HepG2 (cell line): ENCODE measurements around the gene SYNC. TPM values are rescaled to one million over a fixed set of nuclear protein-coding genes. Genes with fewer than 3 reads are reported as not detected.

ENCODE experiments used
- ATAC-seq: fragments of 200-7000 bp; cut with Tn5 transposase; 3 replicates; pipeline ENCODE4 v1.9.1; 2020; ENCODE audit warnings: mild to moderate bottlenecking, moderate library complexity
- BruUV-seq: library from RNA; stranded (reverse); fragments of 400-500 nt; replicated peaks from 2 replicates; lab custom pipeline; 2021; lab: Mats Ljungman, UMichigan
- CTCF ChIA-PET: fragments of 300-600 bp; formaldehyde crosslinking; extraction: SDS; loops from one replicate; lab custom pipeline; 2021; ENCODE audit warnings: low total read pairs, inconsistent platforms, low intra/inter-chr PET ratio; lab: Yijun Ruan, JAX
- POLR2A ChIA-PET: fragments of 350-600 bp; sonication (Branson Sonifier 250); formaldehyde crosslinking; loops from one replicate; lab custom pipeline; 2020; ENCODE audit warnings: antibody characterized with exemption, inconsistent platforms; lab: Yijun Ruan, JAX
- DNase-seq: peaks from one replicate; pipeline ENCODE4 v3.0.0-alpha.2; 2015; ENCODE audit warnings: low spot score
- FAIRE-seq: peaks from 3 replicates; lab custom pipeline; 2011; peaks lifted over from hg19 to GRCh38; lab: Jason Lieb, UNC
- H2AFZ ChIP-seq: one replicate; pipeline ENCODE4 v1.6.1; 2011; ENCODE audit warnings: low read length, inconsistent platforms
- H3K27ac ChIP-seq: fragments of 300-600 bp; 3 replicates; pipeline ENCODE4 v1.8.0; 2011; ENCODE audit warnings: mixed run types, mild to moderate bottlenecking, mixed read lengths, low read length, inconsistent platforms; ENCODE audit not compliant: insufficient read depth; ENCODE audit errors: extremely low read length
- H3K27me3 ChIP-seq, 2 experiments: fragments of 200-600 bp in 1 of 2; 2 replicates in 1 of 2; 3 replicates in 1 of 2; pipeline versions ENCODE4 v1.6.0 to v1.8.0; 2011; ENCODE audit warnings: low read length in 2 of 2, mild to moderate bottlenecking in 2 of 2, moderate library complexity in 2 of 2, inconsistent platforms in 1 of 2; ENCODE audit not compliant: insufficient read depth in 2 of 2, control insufficient read depth in 1 of 2
- H3K36me3 ChIP-seq, 2 experiments: fragments of 200-600 bp in 1 of 2; replicated peaks in 1 of 2; 2 replicates in 1 of 2; 3 replicates in 1 of 2; pipeline versions ENCODE4 v1.5.1 to v1.8.0; 2011; ENCODE audit warnings: low read length in 2 of 2, inconsistent platforms in 1 of 2; ENCODE audit not compliant: insufficient read depth in 2 of 2, control insufficient read depth in 1 of 2
- H3K4me1 ChIP-seq: 2 replicates; pipeline ENCODE4 v1.5.1; 2012; ENCODE audit warnings: low read length, inconsistent platforms; ENCODE audit not compliant: insufficient read depth
- H3K4me2 ChIP-seq: 2 replicates; pipeline ENCODE4 v1.6.0; 2011; ENCODE audit warnings: low read depth, low read length, inconsistent platforms
- H3K4me3 ChIP-seq, 3 experiments: fragments of 200-600 bp in 1 of 3; sonication (generic), shearing (Covaris generic) in 1 of 3; replicated peaks in 1 of 3; 2 replicates each; pipeline ENCODE4 v1.5.1; 2011 to 2016; ENCODE audit warnings: low read length in 3 of 3, inconsistent platforms in 2 of 3, low read depth in 2 of 3, mild to moderate bottlenecking in 2 of 3, control low read depth in 1 of 3, mixed read lengths in 1 of 3; ENCODE audit not compliant: insufficient read depth in 1 of 3
- H3K79me2 ChIP-seq: one replicate; pipeline ENCODE4 v1.6.1; 2011; ENCODE audit warnings: low read length, inconsistent platforms; ENCODE audit not compliant: insufficient read depth
- H3K9ac ChIP-seq: 2 replicates; pipeline ENCODE4 v1.6.0; 2011; ENCODE audit warnings: mild to moderate bottlenecking, low read depth, low read length, inconsistent platforms; ENCODE audit not compliant: insufficient read depth
- H3K9me3 ChIP-seq: 2 replicates; pipeline ENCODE4 v1.5.1; 2012; ENCODE audit warnings: mild to moderate bottlenecking, low read length
- H4K20me1 ChIP-seq: 2 replicates; pipeline ENCODE4 v1.6.0; 2011; ENCODE audit warnings: inconsistent platforms, mild to moderate bottlenecking, low read length, moderate library complexity; ENCODE audit not compliant: insufficient read depth
- ARHGAP35 ChIP-seq: sonication (generic); formaldehyde crosslinking; IDR thresholded peaks from 2 replicates; pipeline ENCODE4 v1.9.0; 2022; ENCODE audit warnings: mild to moderate bottlenecking, inconsistent platforms, moderate library complexity, missing genetic modification reagents, borderline replicate concordance
- EEA1 ChIP-seq: sonication (generic); formaldehyde crosslinking; IDR thresholded peaks from 2 replicates; pipeline ENCODE4 v1.5.1; 2020; ENCODE audit warnings: mild to moderate bottlenecking, missing genetic modification reagents, borderline replicate concordance
- FOXC1 ChIP-seq: sonication (generic); formaldehyde crosslinking; IDR thresholded peaks from 2 replicates; pipeline ENCODE4 v1.8.0; 2022; ENCODE audit warnings: mild to moderate bottlenecking, missing genetic modification reagents, borderline replicate concordance
- HDAC1 ChIP-seq: sonication (generic); formaldehyde crosslinking; IDR thresholded peaks from 2 replicates; pipeline ENCODE4 v1.5.1; 2020; ENCODE audit warnings: mild to moderate bottlenecking, missing genetic modification reagents
- HES4 ChIP-seq: sonication (generic); formaldehyde crosslinking; IDR thresholded peaks from 2 replicates; pipeline ENCODE4 v1.9.0; 2021; ENCODE audit warnings: mild to moderate bottlenecking, missing genetic modification reagents, borderline replicate concordance
- HMG20A ChIP-seq: IDR thresholded peaks from 2 replicates; pipeline ENCODE4 v1.6.1; 2016; ENCODE audit warnings: borderline replicate concordance
- KDM4B ChIP-seq: sonication (generic); formaldehyde crosslinking; IDR thresholded peaks from 2 replicates; pipeline ENCODE4 v1.4.0; 2020; ENCODE audit warnings: missing genetic modification reagents
- KMT2B ChIP-seq: IDR thresholded peaks from 2 replicates; pipeline ENCODE4 v1.6.1; 2016; ENCODE audit warnings: missing genetic modification reagents, missing compliant biosample characterization
- MTF1 ChIP-seq: sonication (generic); formaldehyde crosslinking; IDR thresholded peaks from 2 replicates; pipeline ENCODE4 v1.5.0; 2020; ENCODE audit warnings: missing genetic modification reagents
- MXD4 ChIP-seq: IDR thresholded peaks from 2 replicates; pipeline ENCODE4 v1.6.1; 2016; ENCODE audit warnings: mild to moderate bottlenecking, missing biosample characterization, missing genetic modification reagents
- TCF12 ChIP-seq, 2 experiments: fragments of 450-650 bp in 1 of 2; sonication (generic) in 1 of 2; formaldehyde crosslinking in 1 of 2; IDR thresholded peaks; 2 replicates each; pipeline versions ENCODE4 v1.6.1 to v1.8.0; 2017 to 2022; ENCODE audit warnings: antibody characterized with exemption in 1 of 2, mild to moderate bottlenecking in 1 of 2, missing genetic modification reagents in 1 of 2, moderate library complexity in 1 of 2
- TEAD3 ChIP-seq: optimal IDR thresholded peaks from 2 replicates; pipeline ENCODE3; 2016; ENCODE audit warnings: borderline replicate concordance
- ZBTB7A ChIP-seq: sonication (generic); formaldehyde crosslinking; IDR thresholded peaks from 2 replicates; pipeline ENCODE4 v1.8.0; 2022; ENCODE audit warnings: mild to moderate bottlenecking, missing genetic modification reagents
- ZIK1 ChIP-seq: sonication (generic); formaldehyde crosslinking; IDR thresholded peaks from 2 replicates; pipeline ENCODE4 v1.5.0; 2020; ENCODE audit warnings: mild to moderate bottlenecking, low read depth, missing genetic modification reagents, borderline replicate concordance
- ZNF138 ChIP-seq: sonication (generic); formaldehyde crosslinking; IDR thresholded peaks from 2 replicates; pipeline ENCODE4 v1.5.0; 2020; ENCODE audit warnings: mild to moderate bottlenecking, low read depth, missing genetic modification reagents
- ZNF224 ChIP-seq: sonication (generic); formaldehyde crosslinking; IDR thresholded peaks from 2 replicates; pipeline ENCODE4 v1.5.0; 2020; ENCODE audit warnings: mild to moderate bottlenecking, missing genetic modification reagents
- ZNF33A ChIP-seq: sonication (generic); formaldehyde crosslinking; IDR thresholded peaks from 2 replicates; pipeline ENCODE4 v1.5.1; 2020; ENCODE audit warnings: missing genetic modification reagents, mild to moderate bottlenecking, moderate library complexity, borderline replicate concordance
- ZNF557 ChIP-seq: sonication (generic); formaldehyde crosslinking; IDR thresholded peaks from 2 replicates; pipeline ENCODE4 v1.4.0; 2020; ENCODE audit warnings: missing genetic modification reagents
- WGBS: methylation state at CpG from one replicate; pipeline ENCODE4 v1.1.6; 2017; ENCODE audit warnings: low lambda C conversion rate; 5-methylcytosine and 5-hydroxymethylcytosine counted together
- in situ Hi-C: cut with HindIII; loops from 2 replicates; pipeline ENCODE4 v1.10.0; 2017; ENCODE audit warnings: low pct_unique_long_range_greater_than_20kb; ENCODE audit not compliant: extremely low pct_ligation_motif_present
- intact Hi-C: fragments of 100-400 bp; cut with micrococcal nuclease; formaldehyde crosslinking; loops from one replicate; pipeline ENCODE4 v1.10.0; 2022; ENCODE audit not compliant: unreplicated experiment
- polyA plus RNA-seq, 8 experiments: library from polyadenylated mRNA; depleted of rRNA in 3 of 8; stranded (reverse) in 7 of 8; unstranded in 1 of 8; fragments of >200 nt; fragmentation: Illumina TruSeq in 4 of 8; extraction: Trizol in 4 of 8; gene quantifications; 2 replicates each; pipeline versions ENCODE4 v1.2.1 to v1.2.3, GENCODE V29; 2011 to 2016; ENCODE audit warnings: low read depth in 4 of 8, missing spikeins in 1 of 8, mixed read lengths in 1 of 8; ENCODE audit not compliant: insufficient read depth in 1 of 8
- total RNA-seq, 5 experiments: library from RNA; depleted of rRNA; stranded (reverse); fragments of >200 nt; fragmentation: Illumina TruSeq; extraction: Trizol; gene quantifications; 2 replicates each; pipeline ENCODE4 v1.2.3, GENCODE V29; 2016; ENCODE audit warnings: low read depth in 1 of 5
- TF ChIP-seq, protein P1 (sequence below): sonication (generic); formaldehyde crosslinking; IDR thresholded peaks from 2 replicates; pipeline ENCODE4 v1.4.0; 2020; ENCODE audit warnings: missing genetic modification reagents
- TF ChIP-seq, protein P2 (sequence below): sonication (generic); formaldehyde crosslinking; IDR thresholded peaks from 2 replicates; pipeline ENCODE4; 2020; ENCODE audit warnings: missing genetic modification reagents, mild to moderate bottlenecking, borderline replicate concordance
- TF ChIP-seq, protein P3 (sequence below): sonication (generic); formaldehyde crosslinking; IDR thresholded peaks from 2 replicates; pipeline ENCODE4 v1.5.1; 2020; ENCODE audit warnings: mild to moderate bottlenecking, moderate library complexity, missing genetic modification reagents

Gene SYNC
- total and polyA plus RNA-seq, 2 of the 13 experiments (the other 11 are each of a cell fraction or from before 2014, with no cell fraction given), result 2.4 to 5.4 TPM

DNA sequence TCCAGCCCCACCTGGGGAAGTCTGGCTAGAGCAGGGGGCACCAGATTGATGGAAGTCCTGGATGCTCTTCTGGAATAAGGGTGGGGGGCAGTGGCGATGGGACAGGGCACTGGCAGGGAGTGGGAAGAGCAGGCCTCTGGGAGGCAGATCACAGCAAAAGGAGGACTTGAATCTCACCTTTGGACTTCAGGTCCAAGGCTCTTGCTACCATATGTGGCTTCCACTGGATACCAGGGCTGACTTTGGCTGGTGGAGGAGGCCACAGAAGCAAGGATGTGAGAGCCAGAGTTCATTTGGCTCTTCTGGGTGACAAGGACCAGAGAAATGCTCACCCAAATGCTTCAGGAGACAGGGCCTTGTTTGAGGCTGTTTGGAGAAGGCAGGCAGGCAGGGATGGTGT lies 16.0 kb upstream of the SYNC start:
- Histone ChIP-seq H3K4me1 (peaks cover 81% of the 10 kb centered on the region), H4K20me1 (no peaks in the 10 kb centered on the region), H3K9me3 (no peaks in the 10 kb centered on the region), H3K36me3 (no peaks in the 10 kb centered on the region), H3K27ac (no peak overlapping the region), H3K9ac (peak overlapping the region; percentile 30; the same call in 1 of the 2 replicates), H3K79me2 (no peaks in the 10 kb centered on the region), H3K4me2 (peak overlapping the region; percentile 88), H3K4me3 (peak overlapping the region in 2 of 3 experiments; percentile 25 to 66; a peak in 3 of 6 replicates), H3K27me3 (no peaks in the 10 kb centered on the region), H2AFZ (peak overlapping the region; percentile 67)
- POLR2A ChIA-PET, result interaction anchor here (1.2 to 2.3 kb wide), 4 partner anchors 15 to 24 kb away, joined by 4 to 9 read pairs (median 7); no protein-coding TSS in a partner anchor
- ATAC-seq (no peak), FAIRE-seq (no peak), DNase-seq (no peak)
- 27% methylated on average over 1 of the region's 1 CpG for WGBS
- no TSS peak for BruUV-seq
- intact Hi-C loops (loop anchor here (5.0 to 10.0 kb wide), 2 partner anchors 44 to 156 kb away; partner anchors contain the start of gene FNDC5), in situ Hi-C loops (no loop called here)
- CTCF ChIA-PET, result no interaction called here
- TF ChIP-seq, protein P1, sequence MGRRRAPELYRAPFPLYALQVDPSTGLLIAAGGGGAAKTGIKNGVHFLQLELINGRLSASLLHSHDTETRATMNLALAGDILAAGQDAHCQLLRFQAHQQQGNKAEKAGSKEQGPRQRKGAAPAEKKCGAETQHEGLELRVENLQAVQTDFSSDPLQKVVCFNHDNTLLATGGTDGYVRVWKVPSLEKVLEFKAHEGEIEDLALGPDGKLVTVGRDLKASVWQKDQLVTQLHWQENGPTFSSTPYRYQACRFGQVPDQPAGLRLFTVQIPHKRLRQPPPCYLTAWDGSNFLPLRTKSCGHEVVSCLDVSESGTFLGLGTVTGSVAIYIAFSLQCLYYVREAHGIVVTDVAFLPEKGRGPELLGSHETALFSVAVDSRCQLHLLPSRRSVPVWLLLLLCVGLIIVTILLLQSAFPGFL (CRISPR knock-in tag), result no peak
- no peak for TF ChIP-seq MXD4 (CRISPR knock-in tag)
- TF ChIP-seq EEA1 (CRISPR knock-in tag), result no peak
- TF ChIP-seq HDAC1 (CRISPR knock-in tag), result no peak
- TF ChIP-seq, protein P2, sequence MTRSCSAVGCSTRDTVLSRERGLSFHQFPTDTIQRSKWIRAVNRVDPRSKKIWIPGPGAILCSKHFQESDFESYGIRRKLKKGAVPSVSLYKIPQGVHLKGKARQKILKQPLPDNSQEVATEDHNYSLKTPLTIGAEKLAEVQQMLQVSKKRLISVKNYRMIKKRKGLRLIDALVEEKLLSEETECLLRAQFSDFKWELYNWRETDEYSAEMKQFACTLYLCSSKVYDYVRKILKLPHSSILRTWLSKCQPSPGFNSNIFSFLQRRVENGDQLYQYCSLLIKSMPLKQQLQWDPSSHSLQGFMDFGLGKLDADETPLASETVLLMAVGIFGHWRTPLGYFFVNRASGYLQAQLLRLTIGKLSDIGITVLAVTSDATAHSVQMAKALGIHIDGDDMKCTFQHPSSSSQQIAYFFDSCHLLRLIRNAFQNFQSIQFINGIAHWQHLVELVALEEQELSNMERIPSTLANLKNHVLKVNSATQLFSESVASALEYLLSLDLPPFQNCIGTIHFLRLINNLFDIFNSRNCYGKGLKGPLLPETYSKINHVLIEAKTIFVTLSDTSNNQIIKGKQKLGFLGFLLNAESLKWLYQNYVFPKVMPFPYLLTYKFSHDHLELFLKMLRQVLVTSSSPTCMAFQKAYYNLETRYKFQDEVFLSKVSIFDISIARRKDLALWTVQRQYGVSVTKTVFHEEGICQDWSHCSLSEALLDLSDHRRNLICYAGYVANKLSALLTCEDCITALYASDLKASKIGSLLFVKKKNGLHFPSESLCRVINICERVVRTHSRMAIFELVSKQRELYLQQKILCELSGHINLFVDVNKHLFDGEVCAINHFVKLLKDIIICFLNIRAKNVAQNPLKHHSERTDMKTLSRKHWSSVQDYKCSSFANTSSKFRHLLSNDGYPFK (CRISPR knock-in tag), result no peak
- TF ChIP-seq, protein P3, sequence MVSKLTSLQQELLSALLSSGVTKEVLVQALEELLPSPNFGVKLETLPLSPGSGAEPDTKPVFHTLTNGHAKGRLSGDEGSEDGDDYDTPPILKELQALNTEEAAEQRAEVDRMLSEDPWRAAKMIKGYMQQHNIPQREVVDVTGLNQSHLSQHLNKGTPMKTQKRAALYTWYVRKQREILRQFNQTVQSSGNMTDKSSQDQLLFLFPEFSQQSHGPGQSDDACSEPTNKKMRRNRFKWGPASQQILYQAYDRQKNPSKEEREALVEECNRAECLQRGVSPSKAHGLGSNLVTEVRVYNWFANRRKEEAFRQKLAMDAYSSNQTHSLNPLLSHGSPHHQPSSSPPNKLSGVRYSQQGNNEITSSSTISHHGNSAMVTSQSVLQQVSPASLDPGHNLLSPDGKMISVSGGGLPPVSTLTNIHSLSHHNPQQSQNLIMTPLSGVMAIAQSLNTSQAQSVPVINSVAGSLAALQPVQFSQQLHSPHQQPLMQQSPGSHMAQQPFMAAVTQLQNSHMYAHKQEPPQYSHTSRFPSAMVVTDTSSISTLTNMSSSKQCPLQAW, result 0 out of 2 replicates have a peak, but pooled peaks have one; percentile 19
- no peak for TF ChIP-seq HMG20A (CRISPR knock-in tag)
- TF ChIP-seq ZBTB7A (CRISPR knock-in tag), result no peak
- no peak for TF ChIP-seq ZNF557 (CRISPR knock-in tag)
- TF ChIP-seq TEAD3, result peak; percentile 2
- no peak for TF ChIP-seq TCF12 (IDR thresholded peaks at IDR 0.05)
- TF ChIP-seq TCF12 (CRISPR knock-in tag; IDR thresholded peaks at IDR 0.05), result no peak
- TF ChIP-seq ARHGAP35 (CRISPR knock-in tag), result no peak
- TF ChIP-seq KMT2B (CRISPR knock-in tag), result no peak
- no peak for TF ChIP-seq ZNF224
- no peak for TF ChIP-seq ZIK1 (CRISPR knock-in tag)
- TF ChIP-seq KDM4B (CRISPR knock-in tag), result no peak
- TF ChIP-seq ZNF33A (CRISPR knock-in tag), result no peak
- TF ChIP-seq HES4 (CRISPR knock-in tag), result no peak
- no peak for TF ChIP-seq ZNF138 (CRISPR knock-in tag)
- TF ChIP-seq MTF1 (CRISPR knock-in tag), result no peak
- no peak for TF ChIP-seq FOXC1
